Activated CD8-positive, alpha-beta T cell treated with anti-CD3 and anti-CD28 coated beads for 36 hours (primary cell): Measurements from ENCODE around the gene CALM3. TPM values are rescaled to one million over a fixed set of nuclear protein-coding genes. Genes with fewer than 3 reads are reported as not detected.

Source experiments
- ATAC-seq: fragments of 200-7000 bp; cut with Tn5 transposase; one replicate; pipeline ENCODE4 v1.10.0; 2021; ENCODE audit warnings: mild to moderate bottlenecking, moderate library complexity
- CTCF ChIA-PET: fragments of 350-600 bp; sonication (Branson Sonifier 250); formaldehyde crosslinking; loops from one replicate; lab custom pipeline; 2021; ENCODE audit warnings: antibody characterized with exemption; lab: Charles Lee
- POLR2A ChIA-PET: fragments of 350-600 bp; sonication (Branson Sonifier 250); formaldehyde crosslinking; loops from one replicate; lab custom pipeline; 2021; ENCODE audit warnings: antibody characterized with exemption; lab: Charles Lee
- DNase-seq: peaks from one replicate; pipeline ENCODE4 v3.0.0-alpha.2; 2020
- H3K27ac Mint-ChIP-seq: one replicate; pipeline ENCODE4 v1.8.0; 2021; ENCODE audit warnings: mild to moderate bottlenecking, mixed read lengths
- H3K27me3 Mint-ChIP-seq: one replicate; pipeline ENCODE4 v1.8.0; 2021; ENCODE audit warnings: mixed read lengths
- H3K36me3 Mint-ChIP-seq: one replicate; pipeline ENCODE4 v1.8.0; 2021; ENCODE audit warnings: low read depth, mixed read lengths
- H3K4me1 Mint-ChIP-seq: one replicate; pipeline ENCODE4 v1.8.0; 2021; ENCODE audit warnings: low read depth, mixed read lengths
- H3K4me3 Mint-ChIP-seq: one replicate; pipeline ENCODE4 v1.8.0; 2021; ENCODE audit warnings: mild to moderate bottlenecking, moderate library complexity, mixed read lengths
- H3K9me3 Mint-ChIP-seq: one replicate; pipeline ENCODE4 v1.8.0; 2021; ENCODE audit warnings: mixed read lengths
- intact Hi-C: fragments of 100-400 bp; cut with micrococcal nuclease; formaldehyde crosslinking; loops from one replicate; pipeline ENCODE4 v1.10.0; 2022
- total RNA-seq, 2 experiments: library from RNA; stranded (reverse); gene quantifications; one replicate each; pipeline ENCODE4 v1.2.3, GENCODE V29; 2021
- TF ChIP-seq, protein P1 (sequence below): fragments of 200-600 bp; IDR thresholded peaks from one replicate; pipeline ENCODE4 v1.8.0; 2022; ENCODE audit warnings: antibody characterized with exemption, mild to moderate bottlenecking

CALM3 gene
- total RNA-seq, 2 experiments from 2014 or later: 565 to 582 TPM

DNA sequence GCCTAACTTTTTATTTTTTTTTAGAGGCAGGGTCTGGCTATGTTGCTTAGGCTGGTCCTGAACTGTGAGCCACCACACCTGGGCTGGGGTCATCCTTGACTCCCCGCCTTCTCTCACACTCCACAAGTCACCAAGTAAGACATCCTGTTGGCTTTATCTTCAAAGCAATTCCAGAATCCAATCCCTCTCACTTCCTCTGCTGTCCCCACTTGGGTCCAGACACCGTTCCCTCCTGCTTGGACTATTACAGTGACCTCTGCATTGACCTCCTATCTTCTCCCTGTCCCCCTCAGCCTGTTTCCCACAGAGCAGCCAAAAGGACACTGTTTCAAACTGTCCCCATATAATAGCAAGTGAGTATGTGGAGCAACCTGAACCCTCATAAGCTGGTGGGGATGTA, 39.5 kb downstream of the CALM3 start:
- peaks cover 7% of the 10 kb centered on the region for H3K4me1 Mint-ChIP-seq
- intact Hi-C loops: no loop called here
- H3K9me3 Mint-ChIP-seq: no peaks in the 10 kb centered on the region
- ChIA-PET CTCF (interaction anchor here (1.0 kb wide), 1 partner anchor 24 kb away, joined by 4 read pairs; no protein-coding TSS in a partner anchor), POLR2A (interaction anchor here (1.0 to 1.5 kb wide), 2 partner anchors 29 to 74 kb away, joined by 3 to 7 read pairs; no protein-coding TSS in a partner anchor)
- TF ChIP-seq, protein P1, sequence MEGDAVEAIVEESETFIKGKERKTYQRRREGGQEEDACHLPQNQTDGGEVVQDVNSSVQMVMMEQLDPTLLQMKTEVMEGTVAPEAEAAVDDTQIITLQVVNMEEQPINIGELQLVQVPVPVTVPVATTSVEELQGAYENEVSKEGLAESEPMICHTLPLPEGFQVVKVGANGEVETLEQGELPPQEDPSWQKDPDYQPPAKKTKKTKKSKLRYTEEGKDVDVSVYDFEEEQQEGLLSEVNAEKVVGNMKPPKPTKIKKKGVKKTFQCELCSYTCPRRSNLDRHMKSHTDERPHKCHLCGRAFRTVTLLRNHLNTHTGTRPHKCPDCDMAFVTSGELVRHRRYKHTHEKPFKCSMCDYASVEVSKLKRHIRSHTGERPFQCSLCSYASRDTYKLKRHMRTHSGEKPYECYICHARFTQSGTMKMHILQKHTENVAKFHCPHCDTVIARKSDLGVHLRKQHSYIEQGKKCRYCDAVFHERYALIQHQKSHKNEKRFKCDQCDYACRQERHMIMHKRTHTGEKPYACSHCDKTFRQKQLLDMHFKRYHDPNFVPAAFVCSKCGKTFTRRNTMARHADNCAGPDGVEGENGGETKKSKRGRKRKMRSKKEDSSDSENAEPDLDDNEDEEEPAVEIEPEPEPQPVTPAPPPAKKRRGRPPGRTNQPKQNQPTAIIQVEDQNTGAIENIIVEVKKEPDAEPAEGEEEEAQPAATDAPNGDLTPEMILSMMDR: no peak
- H3K27ac Mint-ChIP-seq: no peak overlapping the region
- peak overlapping the region; percentile 11 for H3K4me3 Mint-ChIP-seq
- H3K27me3 Mint-ChIP-seq: peaks cover 13% of the 10 kb centered on the region
- peaks cover under 1% of the 10 kb centered on the region for H3K36me3 Mint-ChIP-seq
- no peak for ATAC-seq
- no peak for DNase-seq

DNA sequence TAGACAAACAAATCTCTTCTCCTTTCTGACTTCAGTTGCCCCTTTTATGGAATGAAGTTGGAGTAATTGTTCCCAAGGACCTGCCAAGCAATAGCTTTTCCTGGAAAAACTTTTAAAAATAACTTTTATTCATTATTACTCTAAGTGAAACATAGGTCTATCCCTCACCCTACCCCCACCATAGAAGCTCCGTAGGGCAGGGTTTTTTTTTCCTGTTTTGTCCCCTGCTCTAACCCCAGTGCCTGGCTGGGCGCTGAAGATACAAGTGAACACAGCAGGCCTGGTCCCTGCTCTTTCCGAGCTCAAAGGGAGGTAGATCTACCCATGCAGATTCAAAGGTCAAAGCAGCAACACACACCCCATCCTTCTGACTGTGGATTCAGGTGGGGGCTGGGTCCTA, 43.6 kb downstream of the CALM3 start:
- intact Hi-C loops: no loop called here
- Mint-ChIP-seq H3K36me3 (peaks cover 8% of the 10 kb centered on the region), H3K27ac (no peak overlapping the region), H3K27me3 (peaks cover 29% of the 10 kb centered on the region), H3K4me1 (peaks cover 7% of the 10 kb centered on the region), H3K9me3 (peaks cover 3% of the 10 kb centered on the region), H3K4me3 (no peak overlapping the region)
- ChIA-PET POLR2A (interaction anchor here (2.1 kb wide), 1 partner anchor 17 kb away, joined by 5 read pairs; the partner anchor contains the start of gene DACT3), CTCF (interaction anchor here (0.6 to 1.8 kb wide), 4 partner anchors 17 to 60 kb away, joined by 3 to 5 read pairs (median 4); no protein-coding TSS in a partner anchor)
- ATAC-seq (no peak), DNase-seq (no peak)
- TF ChIP-seq, protein P1: no peak

DNA sequence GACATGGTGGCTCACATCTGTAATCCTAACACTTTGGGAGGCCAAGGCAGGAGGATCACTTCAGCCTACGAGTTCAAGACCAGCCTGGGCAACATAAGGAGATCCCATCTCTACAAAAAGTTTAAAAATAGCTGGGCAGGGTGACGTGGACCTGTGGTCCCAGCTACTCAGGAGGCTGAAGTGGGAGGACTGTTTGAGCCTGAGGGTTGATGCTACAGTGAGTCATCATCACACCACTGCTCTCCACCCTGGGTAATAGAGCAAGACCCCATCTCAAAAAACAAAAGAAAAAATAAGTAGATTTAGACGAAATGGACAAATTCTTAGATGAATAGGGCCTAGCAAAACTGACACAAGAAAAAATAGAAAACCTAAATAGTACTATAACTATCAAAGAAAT, 45.3 kb downstream of the CALM3 start:
- peaks cover 8% of the 10 kb centered on the region for H3K36me3 Mint-ChIP-seq
- intact Hi-C loops: no loop called here
- no peak overlapping the region for H3K4me3 Mint-ChIP-seq
- H3K27ac Mint-ChIP-seq: no peak overlapping the region
- POLR2A ChIA-PET: interaction anchor here (2.1 kb wide), 1 partner anchor 15 kb away, joined by 5 read pairs; the partner anchor contains the start of gene DACT3
- TF ChIP-seq, protein P1: no peak
- CTCF ChIA-PET: interaction anchor here (0.8 kb wide), 1 partner anchor 13 kb away, joined by 3 read pairs; no protein-coding TSS in a partner anchor
- H3K4me1 Mint-ChIP-seq: peaks cover 4% of the 10 kb centered on the region
- peaks cover 3% of the 10 kb centered on the region for H3K9me3 Mint-ChIP-seq
- no peak for DNase-seq
- H3K27me3 Mint-ChIP-seq: peaks cover 37% of the 10 kb centered on the region
- ATAC-seq: no peak

DNA sequence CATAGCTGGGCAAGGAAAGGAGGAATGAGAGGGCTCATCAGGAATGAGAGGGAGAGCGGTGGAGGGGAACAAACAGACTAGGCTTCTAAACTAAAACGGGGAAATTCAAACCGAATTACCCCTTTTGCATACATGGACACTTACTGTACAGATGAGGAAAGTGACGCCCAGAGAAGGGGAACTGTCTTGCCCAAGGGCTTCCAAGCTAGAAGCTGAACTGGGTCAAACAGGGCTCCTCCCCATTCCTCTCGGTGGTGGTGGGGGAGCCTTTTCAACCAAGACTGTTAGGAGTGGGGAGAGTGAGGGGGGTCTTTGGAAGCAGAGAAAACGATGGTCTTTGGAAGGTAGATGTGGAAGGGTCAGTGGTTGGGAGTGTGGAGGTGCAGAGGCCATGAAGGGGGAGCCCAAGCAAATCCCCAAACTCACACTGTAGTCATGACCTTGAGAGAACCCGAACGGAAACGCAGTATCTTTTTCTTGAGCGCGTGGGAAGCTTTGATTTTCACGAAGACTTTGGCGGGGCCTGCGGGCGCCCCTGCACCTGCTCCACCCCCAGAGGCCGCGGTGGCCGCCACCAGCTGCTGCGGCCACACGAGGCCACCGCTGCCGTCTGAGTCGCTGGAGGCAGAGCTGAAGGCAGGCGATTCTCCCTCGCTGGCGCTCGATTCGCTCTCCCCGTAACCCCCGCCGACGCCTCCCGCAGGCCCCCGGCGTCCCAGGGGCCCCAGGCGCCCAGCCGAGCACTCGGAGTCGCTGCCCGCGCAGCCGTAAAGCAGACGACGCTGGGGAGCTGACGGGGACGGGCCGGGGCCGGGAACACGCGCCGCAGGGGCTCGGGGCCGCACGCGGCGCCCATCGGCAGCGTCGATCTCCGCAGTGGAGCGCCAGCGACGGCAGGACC, 47.2 kb downstream of the CALM3 start:
- TF ChIP-seq, protein P1: no peak
- POLR2A ChIA-PET: interaction anchor here (1.0 kb wide), 3 partner anchors 12 to 48 kb away, joined by 3 to 4 read pairs (median 3); no protein-coding TSS in a partner anchor
- CTCF ChIA-PET: interaction anchor here (1.0 to 2.2 kb wide), 3 partner anchors 9 to 48 kb away, joined by 3 to 11 read pairs (median 8); partner anchors contain the start of gene DACT3
- peaks cover 8% of the 10 kb centered on the region for H3K36me3 Mint-ChIP-seq
- intact Hi-C loops: no loop called here
- H3K4me1 Mint-ChIP-seq: peaks cover 4% of the 10 kb centered on the region
- H3K4me3 Mint-ChIP-seq: no peak overlapping the region
- peak; percentile 43 for DNase-seq
- no peak overlapping the region for H3K27ac Mint-ChIP-seq
- H3K9me3 Mint-ChIP-seq: peaks cover 3% of the 10 kb centered on the region
- peaks cover 37% of the 10 kb centered on the region for H3K27me3 Mint-ChIP-seq
- peak; percentile 65 for ATAC-seq
